HG03045 (cell line): ENCODE measurements around the gene AHCYL1.
"Not testable (repeated sequence)": the region's sequence is repeated elsewhere in the genome, so short reads cannot be mapped to it uniquely, and the experiment has no call there.

Experiments used
- ATAC-seq: cut with Tn5 transposase; IDR thresholded peaks from one replicate; pipeline ENCODE4 v1.9.1; 2021; ENCODE audit warnings: mild to moderate bottlenecking, moderate library complexity; ENCODE audit not compliant: unreplicated experiment

AHCYL1 gene

GRCh38 chr1:109996476-109996875, 11.9 kb downstream of the AHCYL1 start:
- no peak for ATAC-seq

- ATAC-seq = no peak
Observed at GRCh38 chr1:109997204-109997866, 12.8 kb downstream of the AHCYL1 start.

GRCh38 chr1:109997867-109998229, 13.3 kb downstream of the AHCYL1 start:
- ATAC-seq = no peak

- ATAC-seq = no peak
Observed at GRCh38 chr1:110002695-110003094, 18.1 kb downstream of the AHCYL1 start.

- peak; percentile 77 for ATAC-seq
Observed at GRCh38 chr1:110003747-110004428, 19.3 kb downstream of the AHCYL1 start.

- ATAC-seq = no peak
Observed at GRCh38 chr1:110004583-110004982, 20.0 kb downstream of the AHCYL1 start.

- no peak for ATAC-seq
Observed at GRCh38 chr1:110005971-110006370, 21.4 kb downstream of the AHCYL1 start.

GRCh38 chr1:110006516-110006915, 22.0 kb downstream of the AHCYL1 start:
- no peak for ATAC-seq

- ATAC-seq = no peak
Observed at GRCh38 chr1:110007046-110007830, 22.7 kb downstream of the AHCYL1 start.

- ATAC-seq = no peak
Observed at GRCh38 chr1:110008971-110009565, 24.5 kb downstream of the AHCYL1 start.

GRCh38 chr1:110011527-110012041, 27.0 kb downstream of the AHCYL1 start:
- ATAC-seq = peak; percentile 95

GRCh38 chr1:110012100-110012780, 27.7 kb downstream of the AHCYL1 start:
- ATAC-seq = peak; percentile 56

GRCh38 chr1:110017792-110018191, 33.2 kb downstream of the AHCYL1 start:
- ATAC-seq = no peak

- no peak for ATAC-seq
Observed at GRCh38 chr1:110018396-110018795, 33.8 kb downstream of the AHCYL1 start.

GRCh38 chr1:110019770-110020169, 35.2 kb downstream of the AHCYL1 start:
- ATAC-seq = no peak

- ATAC-seq = no peak
Observed at GRCh38 chr1:110021285-110021684, 36.7 kb downstream of the AHCYL1 start.

GRCh38 chr1:110024613-110025012, 40.0 kb downstream of the AHCYL1 start:
- ATAC-seq = no peak

- ATAC-seq = not testable (repeated sequence)
Observed at GRCh38 chr1:110030687-110031086, 46.1 kb downstream of the AHCYL1 start.

GRCh38 chr1:110032327-110032726, 47.8 kb downstream of the AHCYL1 start:
- no peak for ATAC-seq

- ATAC-seq = no peak
Observed at GRCh38 chr1:110033421-110033820, 48.9 kb downstream of the AHCYL1 start.

- ATAC-seq = no peak
Observed at GRCh38 chr1:110034040-110034450, 49.5 kb downstream of the AHCYL1 start.
